DMS153 treated with DMSO at 0.1 percent for 48 hours (cell line): ENCODE results near the gene GATAD2A.
"Not testable (repeated sequence)": the region's sequence is repeated elsewhere in the genome, so short reads cannot be mapped to it uniquely, and the experiment has no call there.

ENCODE experiments used
- DNase-seq: peaks from one replicate; lab custom pipeline; 2025; ENCODE audit not compliant: unreplicated experiment; lab: John Stamatoyannopoulos, UW

GATAD2A gene

DNA sequence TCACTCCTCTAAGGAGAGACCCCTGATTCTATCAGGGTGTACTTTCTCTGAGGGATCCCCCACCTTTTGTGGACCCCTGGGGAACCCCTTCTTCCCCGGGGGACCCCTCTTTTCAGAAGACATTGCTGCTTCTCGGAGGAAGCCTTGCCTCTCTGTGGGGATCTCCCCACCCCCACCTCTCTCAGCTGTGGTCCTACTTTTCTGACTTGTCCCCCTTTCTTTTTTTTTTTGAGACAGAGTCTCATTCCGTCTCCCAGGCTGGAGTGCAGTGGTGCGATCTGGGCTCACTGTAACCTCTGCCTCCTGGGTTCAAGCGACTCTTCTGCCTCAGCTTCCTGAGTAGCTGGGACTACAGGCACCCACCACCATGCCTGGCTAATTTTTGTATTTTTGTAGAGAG is 18.4 kb upstream of the GATAD2A start:
- DNase-seq: no peak

- DNase-seq: no peak
Measured at GRCh38 chr19:19388568-19389555, 16.6 kb upstream of the GATAD2A start.

- DNase-seq: not testable (repeated sequence)
Measured at GRCh38 chr19:19389683-19390082, 15.8 kb upstream of the GATAD2A start.

- DNase-seq: not testable (repeated sequence)
Measured at GRCh38 chr19:19394333-19394732, 11.1 kb upstream of the GATAD2A start.

- no peak for DNase-seq
Measured at GRCh38 chr19:19399733-19400433, 5.6 kb upstream of the GATAD2A start.

- no peak for DNase-seq
Measured at GRCh38 chr19:19402656-19403372, 2.7 kb upstream of the GATAD2A start.

- no peak for DNase-seq
Measured at GRCh38 chr19:19403373-19403901, 2.0 kb upstream of the GATAD2A start.

- DNase-seq: no peak
Measured at GRCh38 chr19:19405971-19406877, 749 bp downstream of the GATAD2A start.

DNA sequence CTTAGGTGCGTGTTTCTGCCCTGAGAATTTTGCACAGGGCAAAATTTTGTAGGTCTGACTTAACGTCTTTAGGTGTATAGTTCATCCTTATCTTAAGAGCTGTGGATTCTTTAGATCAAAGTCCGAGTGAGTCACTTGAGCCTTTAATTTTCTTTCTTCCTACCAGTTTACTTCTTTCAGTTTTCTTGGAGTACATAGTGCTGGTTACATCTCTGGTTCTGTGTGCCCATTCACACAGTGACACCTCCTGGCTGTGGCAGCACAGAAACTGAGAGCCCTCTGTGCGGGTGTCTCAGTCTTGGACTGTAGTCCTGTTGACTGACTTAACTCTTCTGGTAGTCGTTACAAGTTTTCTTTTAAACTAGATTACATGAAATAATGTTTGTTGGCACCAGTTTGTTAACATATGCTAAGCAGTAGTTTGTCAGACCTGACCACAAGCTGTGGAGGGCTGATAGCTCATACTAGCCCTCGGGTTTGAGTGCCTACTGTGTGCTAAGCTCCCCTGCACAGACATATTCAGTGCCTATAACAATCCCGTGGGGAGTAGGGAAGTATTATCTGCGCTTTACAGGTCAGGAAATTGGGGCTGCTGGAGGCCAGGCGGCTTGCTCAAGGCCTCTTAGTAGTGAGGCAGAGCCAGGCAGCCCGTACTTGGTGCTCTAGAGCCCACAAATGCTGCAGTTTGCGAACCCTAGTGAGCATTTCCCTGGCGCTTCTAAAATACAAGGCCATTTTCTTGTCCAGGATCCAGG is 1.6 kb downstream of the GATAD2A start:
- DNase-seq: no peak

- no peak for DNase-seq
Measured at GRCh38 chr19:19407633-19407930, 2.1 kb downstream of the GATAD2A start.

DNA sequence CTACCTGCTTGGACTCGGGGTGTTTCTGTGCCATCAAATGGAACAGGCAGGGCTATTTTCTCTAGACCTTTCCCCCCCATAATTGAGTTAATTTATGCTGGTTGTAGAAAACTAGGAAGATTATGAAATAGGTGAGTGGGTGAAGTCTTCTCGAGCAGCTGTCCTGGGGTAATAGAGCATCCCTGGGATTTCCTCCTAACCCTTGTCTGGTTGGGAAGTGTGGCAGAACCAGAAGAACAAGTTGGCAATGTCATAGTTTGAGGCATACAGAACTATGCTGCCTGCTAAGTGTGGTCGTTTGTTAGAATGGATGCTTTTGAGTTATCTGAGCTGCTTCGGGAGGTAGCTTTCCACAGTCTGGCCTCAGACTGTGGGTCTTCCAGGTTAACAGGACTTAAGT is 3.7 kb downstream of the GATAD2A start:
- no peak for DNase-seq

GRCh38 chr19:19409631-19410030 is 4.2 kb downstream of the GATAD2A start:
- no peak for DNase-seq

GRCh38 chr19:19410553-19411550 is 5.4 kb downstream of the GATAD2A start:
- DNase-seq: no peak

GRCh38 chr19:19416280-19416679 is 10.8 kb downstream of the GATAD2A start:
- no peak for DNase-seq

DNA sequence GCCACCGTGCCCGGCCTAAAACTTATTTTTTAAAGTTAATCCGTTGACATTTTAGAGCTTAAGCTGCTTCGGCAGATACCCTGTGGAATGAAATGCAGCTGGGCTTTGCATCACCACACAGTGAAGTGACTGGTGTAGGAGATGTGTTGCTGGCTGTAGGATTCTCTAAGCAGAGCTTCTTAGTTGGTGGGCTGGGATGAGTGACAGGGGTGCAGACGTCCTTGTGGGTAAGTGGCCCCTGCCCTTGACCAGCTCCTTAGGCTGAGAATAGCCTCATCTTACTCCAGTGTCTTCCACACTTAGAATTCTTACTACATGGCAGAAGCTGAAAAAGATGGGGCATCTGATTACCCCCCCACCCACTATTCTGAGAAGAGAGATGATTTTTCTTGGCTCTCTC is 11.6 kb downstream of the GATAD2A start:
- no peak for DNase-seq

DNA sequence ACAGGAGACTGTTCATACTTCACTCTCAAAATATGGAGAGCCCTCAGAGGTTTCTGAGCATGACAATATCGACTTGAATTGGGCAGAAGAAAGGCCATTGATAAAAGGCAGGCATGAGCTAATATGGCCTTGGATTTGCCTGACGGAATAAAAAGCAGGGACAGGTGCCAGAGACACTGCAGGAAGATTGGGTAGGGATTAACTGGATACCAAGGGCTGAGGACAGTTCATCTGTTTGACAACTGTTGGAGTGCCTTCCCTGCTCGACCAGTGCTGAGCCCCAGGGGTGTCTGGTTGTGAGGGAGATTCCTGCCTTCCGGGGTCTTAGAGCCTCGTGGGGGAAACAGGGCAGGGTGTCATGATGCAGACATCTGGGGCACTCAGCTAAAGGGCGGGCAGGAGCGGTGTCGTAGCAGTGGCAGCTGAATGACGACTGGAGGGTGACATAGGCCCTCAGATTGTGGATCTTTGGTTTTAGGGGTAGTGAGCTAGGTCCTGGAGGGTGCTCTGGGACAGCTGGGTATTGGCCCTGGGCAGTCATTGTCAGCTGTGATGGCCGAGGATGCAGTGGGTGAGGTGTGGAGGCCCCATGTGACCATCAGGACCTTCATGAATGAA is 12.3 kb downstream of the GATAD2A start:
- DNase-seq: no peak

DNA sequence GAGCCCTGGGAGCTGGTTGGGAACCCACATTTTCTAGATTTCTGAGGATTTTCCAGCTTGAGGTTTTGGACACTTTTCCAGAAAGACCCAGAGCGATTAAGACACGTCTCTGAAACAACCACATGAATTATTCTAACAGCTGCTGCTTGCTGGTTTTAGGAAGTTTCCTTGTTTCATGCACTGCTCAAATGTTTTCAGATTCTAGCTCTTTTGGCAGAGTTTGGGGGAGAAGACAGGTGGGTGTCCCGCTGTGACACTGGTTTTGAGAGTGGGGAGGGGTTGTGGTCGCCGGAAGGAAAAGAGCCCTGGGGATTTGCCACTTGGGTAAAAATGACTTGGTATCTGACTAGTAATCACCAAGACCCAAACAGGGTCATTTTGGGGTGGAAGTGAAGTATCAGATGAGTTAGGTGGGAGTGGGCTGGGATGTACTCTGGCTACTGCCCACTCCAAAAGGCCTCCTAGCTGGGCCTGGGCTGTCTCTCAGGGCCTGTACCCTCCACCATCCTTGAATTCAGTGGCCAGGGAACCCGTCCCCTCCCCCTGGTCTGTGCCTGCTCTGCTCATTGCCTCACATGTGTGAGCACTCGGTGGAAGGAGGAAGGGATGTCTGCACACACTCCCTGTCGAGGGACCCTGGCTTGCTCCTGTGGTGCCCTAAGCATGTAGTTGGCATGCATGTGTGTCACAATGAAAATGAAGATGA is 13.2 kb downstream of the GATAD2A start:
- no peak for DNase-seq
